AG04449 (cell line): ENCODE results near the gene TERT.

Source experiments
- CTCF ChIA-PET: fragments of 350-600 bp; formaldehyde crosslinking; extraction: SDS; loops from one replicate; lab custom pipeline; 2021; ENCODE audit warnings: antibody characterized with exemption; lab: Yijun Ruan, JAX
- POLR2A ChIA-PET: fragments of 400-600, 350-600 bp; formaldehyde crosslinking; extraction: SDS; loops from one replicate; lab custom pipeline; 2020; ENCODE audit warnings: antibody characterized with exemption, inconsistent platforms; lab: Yijun Ruan, JAX
- DNase-seq: peaks from one replicate; pipeline ENCODE4 v3.0.0-alpha.2; 2010; ENCODE audit warnings: low read depth, low spot score
- H3K4me3 ChIP-seq: 2 replicates; pipeline ENCODE4 v1.5.1; 2011; ENCODE audit warnings: low read depth, mild to moderate bottlenecking, control low read depth, low read length
- TF ChIP-seq, protein P1 (sequence below): IDR thresholded peaks from one replicate; pipeline ENCODE4 v1.5.1; 2011; ENCODE audit warnings: mild to moderate bottlenecking, moderate library complexity, low read length, control low read depth, inconsistent platforms; ENCODE audit not compliant: insufficient read depth; ENCODE audit errors: missing control alignments

Gene TERT

DNA sequence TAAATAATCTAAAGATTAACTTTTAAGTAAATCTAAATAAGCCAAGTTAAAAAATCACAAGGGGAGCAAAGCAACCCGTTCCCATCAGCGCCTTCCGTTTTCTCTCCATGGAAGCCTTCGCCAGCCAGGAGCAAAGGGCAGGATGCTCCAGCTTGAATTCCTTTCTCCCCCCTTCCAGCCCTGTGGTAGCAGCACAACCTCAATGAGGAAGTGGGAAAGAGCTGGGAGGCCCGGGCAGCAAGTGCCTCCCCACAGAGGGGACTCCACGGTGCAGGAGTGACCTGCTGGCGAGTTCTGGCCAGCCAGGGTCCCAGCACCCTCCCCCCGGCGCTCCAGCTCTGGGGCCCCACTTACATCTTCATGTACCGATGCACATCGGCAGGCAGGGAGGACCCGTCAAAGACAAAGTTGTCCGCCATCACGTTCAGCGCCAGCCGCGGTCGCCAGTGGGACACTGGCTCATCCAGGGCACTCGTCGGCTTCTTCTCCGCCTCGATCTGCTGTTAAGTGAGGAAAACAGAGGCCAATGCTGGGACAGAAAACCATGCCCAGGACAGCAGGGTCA lies 43.7 kb upstream of the TERT start:
- TF ChIP-seq, protein P1, sequence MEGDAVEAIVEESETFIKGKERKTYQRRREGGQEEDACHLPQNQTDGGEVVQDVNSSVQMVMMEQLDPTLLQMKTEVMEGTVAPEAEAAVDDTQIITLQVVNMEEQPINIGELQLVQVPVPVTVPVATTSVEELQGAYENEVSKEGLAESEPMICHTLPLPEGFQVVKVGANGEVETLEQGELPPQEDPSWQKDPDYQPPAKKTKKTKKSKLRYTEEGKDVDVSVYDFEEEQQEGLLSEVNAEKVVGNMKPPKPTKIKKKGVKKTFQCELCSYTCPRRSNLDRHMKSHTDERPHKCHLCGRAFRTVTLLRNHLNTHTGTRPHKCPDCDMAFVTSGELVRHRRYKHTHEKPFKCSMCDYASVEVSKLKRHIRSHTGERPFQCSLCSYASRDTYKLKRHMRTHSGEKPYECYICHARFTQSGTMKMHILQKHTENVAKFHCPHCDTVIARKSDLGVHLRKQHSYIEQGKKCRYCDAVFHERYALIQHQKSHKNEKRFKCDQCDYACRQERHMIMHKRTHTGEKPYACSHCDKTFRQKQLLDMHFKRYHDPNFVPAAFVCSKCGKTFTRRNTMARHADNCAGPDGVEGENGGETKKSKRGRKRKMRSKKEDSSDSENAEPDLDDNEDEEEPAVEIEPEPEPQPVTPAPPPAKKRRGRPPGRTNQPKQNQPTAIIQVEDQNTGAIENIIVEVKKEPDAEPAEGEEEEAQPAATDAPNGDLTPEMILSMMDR = no peak
- H3K4me3 ChIP-seq = no peak overlapping the region
- DNase-seq = no peak
- ChIA-PET CTCF (no interaction called here), POLR2A (no interaction called here)

DNA sequence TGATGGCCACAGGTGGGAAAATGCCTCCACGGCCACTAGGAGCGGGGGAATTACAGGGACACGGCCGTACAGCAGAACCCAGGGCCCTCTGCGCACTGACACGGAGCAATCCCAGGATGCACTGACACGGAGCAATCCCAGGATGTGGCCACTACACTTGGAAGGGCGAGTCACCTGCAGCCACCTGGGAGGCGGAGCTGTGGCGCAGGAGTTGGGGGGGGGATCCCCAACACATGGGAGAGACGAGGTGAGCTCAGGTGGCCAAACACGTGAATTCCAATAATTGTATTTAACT lies 43.3 kb upstream of the TERT start:
- TF ChIP-seq, protein P1 = no peak
- ChIA-PET CTCF (no interaction called here), POLR2A (no interaction called here)
- H3K4me3 ChIP-seq = no peak overlapping the region
- DNase-seq = no peak

DNA sequence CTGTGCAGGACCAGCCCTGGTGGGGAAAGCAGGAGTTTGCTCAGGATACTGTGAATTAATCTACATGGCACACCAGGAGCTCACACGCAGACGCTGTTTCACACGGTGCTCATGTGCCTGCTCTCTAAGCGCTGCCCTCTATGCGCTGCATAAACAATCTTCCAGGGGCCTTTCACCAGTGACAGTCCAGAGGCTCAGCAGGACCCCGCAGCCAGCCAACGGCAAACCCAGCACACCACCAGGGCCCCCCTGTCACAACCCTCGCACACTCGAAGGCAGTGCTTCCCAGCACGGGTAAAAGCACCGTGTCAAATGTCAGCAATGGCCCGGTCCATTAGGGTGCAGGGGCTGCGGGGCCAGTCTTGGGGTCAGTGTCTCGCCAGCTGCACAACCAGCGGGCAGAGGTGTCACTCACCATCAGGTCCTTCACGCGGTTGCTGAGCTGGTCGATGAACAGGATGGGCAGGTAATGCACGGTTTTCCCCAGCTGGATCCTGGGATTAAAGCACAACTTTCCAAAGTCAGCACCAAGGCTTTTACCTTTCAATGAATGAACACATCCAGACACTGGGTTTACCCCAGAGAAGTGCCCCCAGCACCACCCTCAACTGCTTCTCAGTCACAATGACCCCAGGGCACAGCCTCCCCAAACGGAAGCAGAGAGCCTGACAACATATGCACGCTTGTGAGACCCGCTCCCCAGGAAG lies 42.8 kb upstream of the TERT start:
- POLR2A ChIA-PET = no interaction called here

DNA sequence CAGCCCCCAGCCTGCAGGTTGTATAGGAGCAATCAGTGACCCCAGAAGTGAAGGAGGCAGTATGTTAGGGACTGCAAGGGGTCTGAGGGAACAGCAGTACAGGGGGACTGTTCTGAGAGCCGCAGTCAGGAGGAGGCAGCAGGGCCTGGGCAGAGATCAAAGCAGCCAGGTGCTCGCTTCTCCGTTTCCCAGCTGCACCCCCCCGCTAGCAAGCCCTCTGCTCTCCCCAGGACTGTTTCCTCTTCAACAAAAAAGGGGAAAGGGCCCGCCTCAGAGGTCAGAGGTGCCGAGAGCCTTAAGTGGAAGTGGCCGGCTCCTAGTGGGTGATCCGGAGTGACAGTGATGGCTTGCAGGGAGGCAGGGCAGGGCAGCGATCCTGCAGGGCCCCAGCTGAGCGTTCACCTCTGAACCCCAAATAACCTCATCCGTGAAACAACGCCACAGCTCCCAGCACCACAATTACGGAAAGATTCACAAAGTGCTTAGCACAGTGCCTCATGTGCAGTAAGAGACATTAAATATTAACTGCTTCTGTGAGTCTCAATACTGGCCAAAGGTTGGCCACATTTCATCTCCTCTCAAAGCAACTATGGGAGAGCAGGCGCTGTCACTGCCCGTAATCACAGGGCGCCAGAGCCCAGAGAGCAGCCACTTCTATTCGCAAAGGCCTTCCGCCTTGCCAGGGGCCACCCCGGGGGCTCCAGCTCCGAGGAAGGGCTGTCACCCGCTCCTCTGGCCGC lies 42.1 kb upstream of the TERT start:
- TF ChIP-seq, protein P1 = no peak
- ChIA-PET CTCF (no interaction called here), POLR2A (no interaction called here)
- no peak overlapping the region for H3K4me3 ChIP-seq
- no peak for DNase-seq

More for the DNA sequence above, 42.8 kb upstream of the TERT start:
- H3K4me3 ChIP-seq = no peak overlapping the region
- CTCF ChIA-PET = no interaction called here
- no peak for DNase-seq
- TF ChIP-seq, protein P1 = no peak

DNA sequence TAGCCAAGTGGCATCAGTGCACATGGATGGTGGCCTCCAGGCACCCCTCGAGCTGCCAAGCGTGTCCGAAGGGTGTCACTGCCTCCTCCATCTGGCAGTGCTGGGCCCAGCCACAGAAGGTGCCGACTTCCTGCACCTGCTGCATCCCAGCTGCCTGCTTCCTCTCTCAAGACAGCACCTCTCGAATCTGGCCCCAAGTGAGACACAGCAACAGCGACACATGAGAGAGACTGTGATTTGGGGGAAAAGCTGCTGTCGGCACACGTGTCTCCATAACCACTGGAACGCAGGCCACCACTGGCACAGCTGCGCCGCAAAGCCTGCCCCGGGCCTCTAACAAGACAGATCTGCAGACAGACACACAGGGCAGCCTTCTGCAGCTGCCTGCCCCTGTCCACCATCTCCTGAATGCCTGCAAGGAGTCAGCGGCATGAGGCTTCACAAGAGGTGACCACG lies 41.3 kb upstream of the TERT start:
- no peak for DNase-seq
- H3K4me3 ChIP-seq = no peak overlapping the region
- TF ChIP-seq, protein P1 = no peak
- ChIA-PET CTCF (no interaction called here), POLR2A (no interaction called here)

DNA sequence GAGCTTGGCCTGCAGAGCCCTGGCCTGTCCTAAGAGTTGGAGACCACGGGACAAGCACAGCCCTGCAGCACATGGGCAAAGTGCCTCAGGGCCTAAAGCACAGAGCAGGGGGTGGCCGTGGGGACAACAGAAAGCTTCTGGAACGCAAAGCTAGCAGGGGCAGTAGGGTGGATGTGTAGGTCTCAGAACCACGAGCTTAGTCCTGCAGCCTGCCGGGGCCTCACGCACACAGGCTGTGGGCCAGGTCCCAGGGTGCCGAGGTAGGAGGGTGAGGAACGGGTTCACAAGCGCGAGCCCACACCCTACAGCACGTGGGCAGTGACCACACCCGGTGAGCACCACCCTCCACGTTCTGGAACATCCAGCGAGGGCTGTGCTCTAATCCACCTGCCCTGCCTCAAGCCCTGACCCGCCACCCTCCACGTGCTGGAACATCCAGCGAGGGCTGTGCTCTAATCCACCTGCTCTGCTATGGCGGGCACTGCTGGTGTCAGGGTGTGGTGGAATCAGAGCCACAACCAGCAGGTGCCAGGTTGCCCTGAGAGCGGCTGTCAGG lies 40.8 kb upstream of the TERT start:
- DNase-seq = no peak
- TF ChIP-seq, protein P1 = no peak
- POLR2A ChIA-PET = no interaction called here
- CTCF ChIA-PET = interaction anchor here (1.5 kb wide), 1 partner anchor 10 kb away, joined by 3 read pairs; the partner anchor contains the start of gene CLPTM1L
- H3K4me3 ChIP-seq = no peak overlapping the region
